ENCODE data around the gene AOAH.

Gene AOAH

GRCh38 chr7:36723951-36724664, at the start of gene AOAH:
Gene AOAH, minus strand, starts transcription at chr7:36724494. Its CDS starts 346 bp downstream, at chr7:36724148.
- no peak for DNase-seq

GRCh38 chr7:36766451-36766850, 42.2 kb upstream of the AOAH start:
- no peak for DNase-seq

- no peak for DNase-seq
These were observed 41.3 kb upstream of the AOAH start for GRCh38 chr7:36765605-36766004.

- no peak for DNase-seq
These were observed 40.6 kb upstream of the AOAH start for GRCh38 chr7:36764929-36765328.

GRCh38 chr7:36763132-36763816, 39.0 kb upstream of the AOAH start:
- peak; percentile 21 for DNase-seq

GRCh38 chr7:36762394-36762793, 38.1 kb upstream of the AOAH start:
- DNase-seq: no peak

- no peak for DNase-seq
These were observed 37.5 kb upstream of the AOAH start for GRCh38 chr7:36761835-36762234.

- DNase-seq: no peak
These were observed 36.8 kb upstream of the AOAH start for GRCh38 chr7:36760856-36761762.

GRCh38 chr7:36758879-36759278, 34.6 kb upstream of the AOAH start:
- no peak for DNase-seq

- no peak for DNase-seq
These were observed 31.2 kb upstream of the AOAH start for GRCh38 chr7:36755484-36755883.

GRCh38 chr7:36752026-36752711, 27.9 kb upstream of the AOAH start:
- DNase-seq: no peak

GRCh38 chr7:36750451-36750850, 26.2 kb upstream of the AOAH start:
- no peak for DNase-seq

GRCh38 chr7:36749282-36749960, 25.1 kb upstream of the AOAH start:
- peak; percentile 50 for DNase-seq

- no peak for DNase-seq
These were observed 23.8 kb upstream of the AOAH start for GRCh38 chr7:36748017-36748487.

GRCh38 chr7:36747280-36748016, 23.2 kb upstream of the AOAH start:
- peak; percentile 40 for DNase-seq

GRCh38 chr7:36746347-36746746, 22.1 kb upstream of the AOAH start:
- peak; percentile 3 for DNase-seq

- DNase-seq: no peak
These were observed 18.8 kb upstream of the AOAH start for GRCh38 chr7:36742911-36743775.

GRCh38 chr7:36741866-36742265, 17.6 kb upstream of the AOAH start:
- no peak for DNase-seq

GRCh38 chr7:36739351-36739750, 15.1 kb upstream of the AOAH start:
- no peak for DNase-seq

- no peak for DNase-seq
These were observed 12.6 kb upstream of the AOAH start for GRCh38 chr7:36736899-36737211.

Data from fibroblast of skin of right biceps (primary cell).